H9 (cell line): Measurements from ENCODE around the gene TADA3. TPM values are rescaled to one million over a fixed set of nuclear protein-coding genes. Genes with fewer than 3 reads are reported as not detected.
A peak's percentile ranks its signal among the peaks of the same experiment; 100 is the strongest.

Experiments
- DNase-seq: peaks from one replicate; pipeline ENCODE4 v3.0.0-alpha.2; 2017
- H2AFZ ChIP-seq: one replicate; pipeline ENCODE4 v1.6.1; 2013; ENCODE audit warnings: mild to moderate bottlenecking, low read length, control low read depth, moderate library complexity
- H2AK5ac ChIP-seq: 2 replicates; pipeline ENCODE4 v1.6.1; 2013; ENCODE audit warnings: low read length, control low read depth, mixed read lengths; ENCODE audit not compliant: insufficient read length
- H2BK120ac ChIP-seq: one replicate; pipeline ENCODE4 v1.6.1; 2013; ENCODE audit warnings: low read depth, mild to moderate bottlenecking, low read length, control low read depth, inconsistent platforms; ENCODE audit not compliant: poor library complexity, severe bottlenecking
- H2BK12ac ChIP-seq: 2 replicates; pipeline ENCODE4 v1.6.1; 2013; ENCODE audit warnings: low read length, control low read depth, mixed read lengths, low read depth; ENCODE audit not compliant: insufficient read length
- H2BK15ac ChIP-seq: 2 replicates; pipeline ENCODE4 v1.6.1; 2013; ENCODE audit warnings: low read depth, low read length, control low read depth
- H2BK20ac ChIP-seq: one replicate; pipeline ENCODE4 v1.6.1; 2013; ENCODE audit warnings: low read depth, mild to moderate bottlenecking, low read length, control low read depth, inconsistent platforms; ENCODE audit not compliant: poor library complexity, severe bottlenecking
- H2BK5ac ChIP-seq: 2 replicates; pipeline ENCODE4 v1.6.1; 2013; ENCODE audit warnings: low read length, control low read depth, mixed read lengths; ENCODE audit not compliant: insufficient read length
- H3K14ac ChIP-seq: 2 replicates; pipeline ENCODE4 v1.6.1; 2013; ENCODE audit warnings: low read length, control low read depth; ENCODE audit not compliant: insufficient read depth
- H3K18ac ChIP-seq: 2 replicates; pipeline ENCODE4 v1.6.1; 2013; ENCODE audit warnings: low read depth, mild to moderate bottlenecking, mixed read lengths, low read length, control low read depth; ENCODE audit not compliant: insufficient read length
- H3K23ac ChIP-seq: 2 replicates; pipeline ENCODE4 v1.6.1; 2013; ENCODE audit warnings: low read length, control low read depth, mixed read lengths, low read depth; ENCODE audit not compliant: insufficient read length
- H3K23me2 ChIP-seq: 2 replicates; pipeline ENCODE4 v1.6.1; 2013; ENCODE audit warnings: low read depth, mild to moderate bottlenecking, mixed read lengths, low read length, control low read depth; ENCODE audit not compliant: insufficient read length, poor library complexity, severe bottlenecking
- H3K27ac ChIP-seq: 2 replicates; pipeline ENCODE4 v1.5.1; 2013; ENCODE audit warnings: low read length, control low read depth, mixed read lengths, low read depth; ENCODE audit not compliant: insufficient read length
- H3K27me3 ChIP-seq: 2 replicates; pipeline ENCODE4 v1.6.1; 2013; ENCODE audit warnings: low read length, control low read depth, inconsistent platforms; ENCODE audit not compliant: insufficient read depth
- H3K4ac ChIP-seq: 2 replicates; pipeline ENCODE4 v1.6.1; 2013; ENCODE audit warnings: low read depth, mild to moderate bottlenecking, control low read depth, inconsistent platforms, low read length, moderate library complexity
- H3K4me1 ChIP-seq: 2 replicates; pipeline ENCODE4 v1.6.1; 2013; ENCODE audit warnings: low read length, control low read depth, inconsistent platforms; ENCODE audit not compliant: insufficient read depth
- H3K4me2 ChIP-seq: 2 replicates; pipeline ENCODE4 v1.6.1; 2013; ENCODE audit warnings: low read length, control low read depth, mixed read lengths; ENCODE audit not compliant: insufficient read length, insufficient read depth
- H3K56ac ChIP-seq: 2 replicates; pipeline ENCODE4 v1.6.1; 2013; ENCODE audit warnings: low read depth, mild to moderate bottlenecking, mixed read lengths, low read length, control low read depth; ENCODE audit not compliant: insufficient read length
- H3K79me1 ChIP-seq: 2 replicates; pipeline ENCODE4 v1.6.1; 2013; ENCODE audit warnings: low read depth, mild to moderate bottlenecking, moderate library complexity, low read length, control low read depth, inconsistent platforms; ENCODE audit not compliant: insufficient read depth, poor library complexity, severe bottlenecking
- H3K79me2 ChIP-seq: 2 replicates; pipeline ENCODE4 v1.6.1; 2013; ENCODE audit warnings: low read length, control low read depth, inconsistent platforms; ENCODE audit not compliant: insufficient read depth
- H3K9ac ChIP-seq: 2 replicates; pipeline ENCODE4 v1.6.1; 2013; ENCODE audit warnings: low read length, control low read depth, mixed read lengths; ENCODE audit not compliant: insufficient read length; ENCODE audit errors: extremely low read depth
- H3K9me3 ChIP-seq: one replicate; pipeline ENCODE4 v1.6.1; 2013; ENCODE audit warnings: low read depth, low read length, inconsistent platforms; ENCODE audit not compliant: control insufficient read depth
- H3T11ph ChIP-seq: one replicate; pipeline ENCODE4 v1.6.1; 2013; ENCODE audit warnings: mild to moderate bottlenecking, low read length, control low read depth, inconsistent platforms
- H4K20me1 ChIP-seq: one replicate; pipeline ENCODE4 v1.6.1; 2013; ENCODE audit not compliant: control insufficient read depth, insufficient read length, insufficient read depth
- H4K5ac ChIP-seq: 2 replicates; pipeline ENCODE4 v1.6.1; 2013; ENCODE audit warnings: low read depth, mild to moderate bottlenecking, mixed read lengths, low read length, control low read depth; ENCODE audit not compliant: insufficient read length
- H4K8ac ChIP-seq: replicated peaks from 2 replicates; pipeline ENCODE4 v1.6.1; 2013; ENCODE audit warnings: low read length, control low read depth, mixed read lengths, low read depth; ENCODE audit not compliant: insufficient read length
- H4K91ac ChIP-seq: 2 replicates; pipeline ENCODE4 v1.6.1; 2013; ENCODE audit warnings: low read depth, mild to moderate bottlenecking, moderate library complexity, mixed read lengths, low read length, control low read depth; ENCODE audit not compliant: insufficient read length
- H3K27ac Mint-ChIP-seq, 3 experiments: 2 replicates in 2 of 3; 3 replicates in 1 of 3; pipeline ENCODE4 v1.8.0; 2020 to 2021; ENCODE audit warnings: mixed read lengths in 3 of 3, mild to moderate bottlenecking in 1 of 3, moderate library complexity in 1 of 3
- H3K27me3 Mint-ChIP-seq: 2 replicates; pipeline ENCODE4 v1.8.0; 2021; ENCODE audit warnings: low read depth, mild to moderate bottlenecking, moderate library complexity, mixed read lengths
- H3K36me3 Mint-ChIP-seq, 3 experiments: 2 replicates in 2 of 3; 3 replicates in 1 of 3; pipeline ENCODE4 v1.8.0; 2020 to 2021; ENCODE audit warnings: low read depth in 3 of 3, mixed read lengths in 3 of 3; ENCODE audit not compliant: insufficient read depth in 1 of 3
- H3K4me1 Mint-ChIP-seq, 2 experiments: 2 replicates each; pipeline ENCODE4 v1.8.0; 2020; ENCODE audit warnings: mixed read lengths in 2 of 2
- H3K4me3 Mint-ChIP-seq, 2 experiments: 2 replicates in 1 of 2; 3 replicates in 1 of 2; pipeline ENCODE4 v1.8.0; 2020 to 2021; ENCODE audit warnings: mild to moderate bottlenecking in 2 of 2, mixed read lengths in 2 of 2, moderate library complexity in 1 of 2
- H3K9me3 Mint-ChIP-seq, 2 experiments: 2 replicates in 1 of 2; 3 replicates in 1 of 2; pipeline ENCODE4 v1.8.0; 2020; ENCODE audit warnings: mild to moderate bottlenecking in 2 of 2, mixed read lengths in 2 of 2, moderate library complexity in 1 of 2
- CTCF ChIP-seq: fragments of 200-600 bp; sonication (generic); conservative IDR thresholded peaks from 3 replicates; pipeline ENCODE4 v1.8.0; 2021; ENCODE audit warnings: antibody characterized with exemption, mild to moderate bottlenecking
- WGBS: extraction: QIAGEN DNeasy Blood & Tissue Kit; methylation state at CpG from one replicate; pipeline ENCODE4 v1.1.7; 2013; ENCODE audit warnings: missing lambda C conversion rate, low lambda C conversion rate, mixed read lengths; ENCODE audit not compliant: insufficient read length; ENCODE audit errors: extremely low coverage; 5-methylcytosine and 5-hydroxymethylcytosine counted together
- total RNA-seq: library from RNA; stranded (reverse); gene quantifications from 2 replicates; pipeline ENCODE4 v1.2.1, GENCODE V29; 2021

TADA3 gene
- total RNA-seq, 1 experiment from 2014 or later: 49.8 TPM

- H4K5ac ChIP-seq: no peak overlapping the region
- H3K23me2 ChIP-seq: no peaks in the 10 kb centered on the region
- Mint-ChIP-seq H3K27me3 (no peaks in the 10 kb centered on the region), H3K9me3 (no peaks in the 10 kb centered on the region), H3K4me3 (no peak overlapping the region), H3K27ac (peak overlapping the region in 2 of 3 experiments; percentile 53 to 73; a peak in 2 of 7 replicates), H3K4me1 (no peaks in the 10 kb centered on the region), H3K36me3 (peaks cover 6 to 33% (median 24%) of the 10 kb centered on the region in 3 experiments)
- no peak overlapping the region for H3K4me2 ChIP-seq
- TF ChIP-seq CTCF: no peak
- H2AFZ ChIP-seq: no peak overlapping the region
- no peak overlapping the region for H3K14ac ChIP-seq
- no peaks in the 10 kb centered on the region for H3K79me1 ChIP-seq
- H3K79me2 ChIP-seq: no peaks in the 10 kb centered on the region
- WGBS: no CpG with 5 or more reads among the region's 18 CpGs
- H2AK5ac ChIP-seq: no peak overlapping the region
- H3K18ac ChIP-seq: no peak overlapping the region
- H4K91ac ChIP-seq: no peak overlapping the region
- no peak for DNase-seq
- no peak overlapping the region for H2BK5ac ChIP-seq
- H3K56ac ChIP-seq: no peak overlapping the region
- H2BK12ac ChIP-seq: no peak overlapping the region
- H3K4ac ChIP-seq: no peak overlapping the region
- H4K8ac ChIP-seq: no peak overlapping the region
- no peak overlapping the region for H3K9ac ChIP-seq
- no peak overlapping the region for H3K23ac ChIP-seq
- H2BK120ac ChIP-seq: no peak overlapping the region
- H4K20me1 ChIP-seq: no peaks in the 10 kb centered on the region
- no peak overlapping the region for H2BK15ac ChIP-seq
- no peak overlapping the region for H3K27ac ChIP-seq
- no peaks in the 10 kb centered on the region for H3K27me3 ChIP-seq
- no peaks in the 10 kb centered on the region for H3K4me1 ChIP-seq
- H3K9me3 ChIP-seq: no peaks in the 10 kb centered on the region
- H2BK20ac ChIP-seq: no peak overlapping the region
- no peak overlapping the region for H3T11ph ChIP-seq
Measured at GRCh38 chr3:9834520-9835380, 42.5 kb upstream of the TADA3 start.
